ELF-1 (cell line): Measurements from ENCODE around the gene GTF3C1.

Source experiments
- DNase-seq: peaks from one replicate; pipeline ENCODE4 v3.0.0-alpha.2; 2016; ENCODE audit warnings: low read depth, low spot score

GTF3C1 gene

GRCh38 chr16:27568077-27568476 lies 18.4 kb upstream of the GTF3C1 start:
- no peak for DNase-seq

DNA sequence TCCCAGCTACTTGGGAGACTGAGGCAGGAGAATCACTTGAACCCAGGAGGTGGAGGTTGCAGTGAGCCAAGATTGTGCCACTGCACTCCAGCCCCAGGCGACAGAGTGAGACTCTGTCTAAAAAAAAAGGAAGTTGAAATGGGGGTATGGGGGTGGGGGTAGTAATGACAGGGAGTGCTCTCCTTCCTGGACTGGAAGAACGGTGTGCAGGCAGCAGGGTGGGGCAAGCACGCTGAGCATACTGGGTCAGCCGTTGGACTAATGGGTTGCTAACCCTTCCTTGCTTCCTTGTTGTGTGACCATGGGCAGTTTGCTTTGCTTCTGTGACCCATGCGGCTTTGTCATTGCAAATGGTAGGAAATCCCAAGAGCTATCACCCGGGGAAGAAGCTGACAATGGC lies 16.7 kb upstream of the GTF3C1 start:
- no peak for DNase-seq

GRCh38 chr16:27564224-27564623 lies 14.5 kb upstream of the GTF3C1 start:
- no peak for DNase-seq

DNA sequence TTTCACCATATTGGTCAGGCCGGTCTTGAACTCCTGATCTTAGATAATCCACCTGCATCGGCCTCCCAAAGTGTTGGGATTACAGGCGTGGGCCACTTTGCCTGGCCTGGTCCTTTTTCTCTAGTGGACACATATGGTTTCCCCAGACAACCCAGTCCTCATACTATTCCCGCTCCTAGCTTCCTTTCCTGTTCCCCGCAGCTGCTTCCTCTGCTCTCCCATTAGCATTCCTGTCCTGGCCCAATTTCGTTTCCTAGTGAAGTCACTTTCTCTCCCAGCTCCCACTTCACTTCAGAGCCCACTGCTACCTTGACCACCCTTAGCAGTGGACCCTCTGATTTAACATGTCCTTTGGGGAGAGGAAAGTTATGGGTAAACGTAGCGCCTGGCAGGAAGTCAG lies 11.5 kb upstream of the GTF3C1 start:
- DNase-seq = no peak

DNA sequence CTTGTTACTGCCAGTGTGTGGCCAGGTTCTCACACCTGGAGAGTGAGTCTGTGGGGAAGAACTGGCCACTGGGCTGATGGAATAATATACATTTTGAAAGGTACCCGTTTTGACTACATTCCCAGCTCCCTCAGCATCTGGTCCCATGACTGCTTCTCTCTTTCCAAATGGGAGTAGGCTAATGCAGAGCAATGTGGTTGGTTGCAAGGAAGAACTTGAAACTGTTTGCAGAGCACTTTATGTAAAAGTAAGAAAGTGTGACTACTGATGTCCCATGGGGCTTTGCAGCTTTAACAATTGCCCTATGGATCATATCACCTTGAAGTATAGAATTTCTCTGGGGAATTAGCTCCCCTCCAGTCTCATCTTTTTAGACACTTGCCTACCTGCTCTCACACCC lies 9.2 kb upstream of the GTF3C1 start:
- DNase-seq = no peak

DNA sequence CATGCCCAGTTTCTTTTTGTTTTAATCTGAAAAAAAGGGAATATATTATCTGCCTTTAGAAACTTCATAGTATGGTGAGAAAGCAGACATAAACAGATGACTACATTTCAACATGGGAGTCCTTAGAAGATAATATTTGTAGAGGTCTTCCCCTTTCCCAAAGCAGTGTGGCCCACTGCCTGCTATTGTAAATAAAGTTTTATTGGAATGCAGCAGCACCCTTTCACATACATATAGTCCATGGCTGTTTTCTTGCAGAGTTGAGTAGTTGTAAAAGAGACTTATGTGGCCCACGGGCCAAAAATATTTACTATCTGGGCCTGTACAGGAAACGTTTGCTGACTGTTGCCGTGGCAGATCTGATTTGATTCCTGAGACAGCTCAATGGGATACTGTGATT lies 8.7 kb upstream of the GTF3C1 start:
- DNase-seq = no peak

DNA sequence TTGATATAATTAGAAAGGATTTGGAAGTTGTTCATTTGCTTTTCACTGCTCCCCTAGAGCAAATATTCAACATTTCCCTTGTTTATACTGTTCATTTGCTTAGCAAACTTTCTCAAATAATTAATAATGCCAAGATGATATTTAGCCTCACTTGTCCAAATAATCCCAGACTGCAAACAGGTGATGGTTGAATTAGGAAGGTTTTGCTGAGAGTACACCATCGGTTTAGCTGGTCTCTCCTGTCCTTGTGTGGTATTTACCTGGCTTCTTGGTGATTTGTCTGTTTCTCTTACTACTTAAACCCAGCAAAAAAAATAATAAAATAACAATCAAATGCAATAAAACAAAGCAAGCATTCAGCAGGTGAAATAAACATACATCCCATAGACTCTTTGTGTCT lies 6.8 kb upstream of the GTF3C1 start:
- DNase-seq = no peak

- no peak for DNase-seq
Measured at GRCh38 chr16:27551036-27551435, 1.3 kb upstream of the GTF3C1 start.

GRCh38 chr16:27550582-27550920 lies 838 bp upstream of the GTF3C1 start:
- no peak for DNase-seq

- no peak for DNase-seq
Measured at GRCh38 chr16:27549464-27549745, 308 bp downstream of the GTF3C1 start.

DNA sequence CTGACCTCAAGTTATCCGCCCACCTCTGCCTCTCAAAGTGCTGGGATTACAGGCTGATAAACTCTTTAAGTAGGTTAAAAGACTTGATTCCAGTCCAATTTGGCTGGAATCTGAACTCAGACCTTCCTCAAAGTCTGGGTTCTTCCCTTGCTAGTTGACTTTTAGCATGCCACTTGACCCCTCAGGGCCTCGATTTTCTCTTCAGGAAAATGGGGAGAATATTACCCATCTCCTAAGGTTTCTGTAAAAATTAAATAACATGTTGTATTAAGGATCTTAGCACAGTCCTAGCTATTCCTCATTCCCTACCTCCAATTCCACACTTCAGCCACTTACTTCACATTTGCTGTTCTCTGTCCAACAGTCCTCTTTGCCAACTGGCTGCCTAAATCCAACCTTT lies 1.9 kb downstream of the GTF3C1 start:
- DNase-seq = no peak

- DNase-seq = peak; percentile 30
Measured at GRCh38 chr16:27547134-27547533, 2.6 kb downstream of the GTF3C1 start.

DNA sequence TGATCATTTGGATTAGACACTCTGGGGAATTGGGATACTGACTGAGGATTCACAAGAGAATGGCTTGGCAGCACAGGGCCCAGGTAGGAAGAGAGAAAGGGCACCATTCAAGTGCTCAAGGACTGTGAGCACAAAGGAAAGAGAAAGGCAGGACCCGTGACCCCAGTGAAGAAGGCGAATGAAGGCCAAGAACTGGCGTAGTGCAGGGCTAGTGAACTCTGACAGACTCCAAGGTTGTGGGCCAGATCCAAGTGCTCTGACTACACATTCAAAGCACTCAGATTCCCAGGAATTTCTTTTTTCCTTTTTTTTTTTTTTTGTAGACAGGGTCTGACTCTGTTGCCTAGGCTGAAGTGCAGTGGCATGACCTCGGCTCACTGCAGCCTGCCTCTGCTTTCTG lies 5.0 kb downstream of the GTF3C1 start:
- DNase-seq = no peak

DNA sequence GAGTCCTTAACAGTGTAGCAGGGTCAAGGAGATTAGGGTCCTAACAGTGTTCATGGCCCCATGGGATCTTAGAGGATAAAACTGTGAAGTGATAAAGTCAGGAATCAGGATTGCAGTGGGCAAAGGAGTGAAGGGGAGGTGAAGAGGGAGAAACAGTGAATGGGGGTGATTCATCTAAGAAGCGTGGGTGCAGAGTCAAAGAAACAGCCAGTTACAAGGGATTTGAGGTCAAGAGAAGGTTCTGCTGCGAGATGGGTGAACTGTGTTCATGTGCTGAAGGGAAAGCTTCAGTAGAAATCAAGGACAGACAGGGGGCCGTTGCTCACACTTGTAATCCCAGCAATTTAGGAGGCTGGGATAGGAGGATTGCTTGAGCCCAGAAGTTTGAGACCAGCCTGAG lies 5.9 kb downstream of the GTF3C1 start:
- DNase-seq = no peak

GRCh38 chr16:27539636-27540035 lies 10.1 kb downstream of the GTF3C1 start:
- no peak for DNase-seq

GRCh38 chr16:27539120-27539519 lies 10.6 kb downstream of the GTF3C1 start:
- DNase-seq = no peak

GRCh38 chr16:27538528-27538927 lies 11.2 kb downstream of the GTF3C1 start:
- no peak for DNase-seq

GRCh38 chr16:27534256-27534655 lies 15.5 kb downstream of the GTF3C1 start:
- DNase-seq = no peak

GRCh38 chr16:27531826-27532800 lies 17.6 kb downstream of the GTF3C1 start:
- DNase-seq = no peak

- no peak for DNase-seq
Measured at GRCh38 chr16:27531186-27531585, 18.5 kb downstream of the GTF3C1 start.

GRCh38 chr16:27529962-27530361 lies 19.8 kb downstream of the GTF3C1 start:
- no peak for DNase-seq

- no peak for DNase-seq
Measured at GRCh38 chr16:27528294-27528693, 21.4 kb downstream of the GTF3C1 start.

GRCh38 chr16:27526180-27526579 lies 23.5 kb downstream of the GTF3C1 start:
- no peak for DNase-seq

DNA sequence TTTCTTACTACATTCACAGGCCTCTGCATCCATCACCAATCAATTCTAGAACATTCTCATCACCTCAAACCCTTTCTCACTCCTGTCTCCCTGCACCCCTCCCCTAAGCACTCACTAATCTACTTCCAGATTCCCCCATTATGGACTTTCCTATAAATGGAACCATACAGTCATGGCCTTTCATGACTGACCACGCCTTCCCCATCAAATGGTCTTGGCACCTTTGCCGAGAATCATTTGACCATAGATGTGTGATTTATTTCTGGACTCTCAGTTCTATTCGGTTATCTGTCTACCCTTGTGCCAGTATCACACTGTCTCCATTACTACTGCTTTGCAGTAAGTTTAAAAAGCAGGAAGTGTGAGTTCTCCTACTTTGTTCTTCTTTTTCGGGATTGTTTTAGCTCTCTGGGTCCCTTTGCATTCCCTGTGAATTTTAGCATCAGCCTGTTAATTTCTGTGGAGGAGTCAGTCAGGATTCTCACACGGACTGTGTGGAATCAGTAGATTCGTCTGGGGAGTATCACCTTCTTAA lies 27.5 kb downstream of the GTF3C1 start:
- no peak for DNase-seq
